Activated CD8-positive, alpha-beta T cell treated with anti-CD3 and anti-CD28 coated beads for 36 hours (primary cell): ENCODE measurements around the gene GSTT4. TPM values are rescaled to one million over a fixed set of nuclear protein-coding genes. Genes with fewer than 3 reads are reported as not detected.

ENCODE experiments used
- ATAC-seq: fragments of 200-7000 bp; cut with Tn5 transposase; one replicate; pipeline ENCODE4 v1.10.0; 2021; ENCODE audit warnings: mild to moderate bottlenecking, moderate library complexity
- CTCF ChIA-PET: fragments of 350-600 bp; sonication (Branson Sonifier 250); formaldehyde crosslinking; loops from one replicate; lab custom pipeline; 2021; ENCODE audit warnings: antibody characterized with exemption; lab: Charles Lee
- POLR2A ChIA-PET: fragments of 350-600 bp; sonication (Branson Sonifier 250); formaldehyde crosslinking; loops from one replicate; lab custom pipeline; 2021; ENCODE audit warnings: antibody characterized with exemption; lab: Charles Lee
- DNase-seq: peaks from one replicate; pipeline ENCODE4 v3.0.0-alpha.2; 2020
- H3K27ac Mint-ChIP-seq: one replicate; pipeline ENCODE4 v1.8.0; 2021; ENCODE audit warnings: mild to moderate bottlenecking, mixed read lengths
- H3K27me3 Mint-ChIP-seq: one replicate; pipeline ENCODE4 v1.8.0; 2021; ENCODE audit warnings: mixed read lengths
- H3K36me3 Mint-ChIP-seq: one replicate; pipeline ENCODE4 v1.8.0; 2021; ENCODE audit warnings: low read depth, mixed read lengths
- H3K4me1 Mint-ChIP-seq: one replicate; pipeline ENCODE4 v1.8.0; 2021; ENCODE audit warnings: low read depth, mixed read lengths
- H3K4me3 Mint-ChIP-seq: one replicate; pipeline ENCODE4 v1.8.0; 2021; ENCODE audit warnings: mild to moderate bottlenecking, moderate library complexity, mixed read lengths
- H3K9me3 Mint-ChIP-seq: one replicate; pipeline ENCODE4 v1.8.0; 2021; ENCODE audit warnings: mixed read lengths
- intact Hi-C: fragments of 100-400 bp; cut with micrococcal nuclease; formaldehyde crosslinking; loops from one replicate; pipeline ENCODE4 v1.10.0; 2022
- total RNA-seq, 2 experiments: library from RNA; stranded (reverse); gene quantifications; one replicate each; pipeline ENCODE4 v1.2.3, GENCODE V29; 2021
- TF ChIP-seq, protein P1 (sequence below): fragments of 200-600 bp; IDR thresholded peaks from one replicate; pipeline ENCODE4 v1.8.0; 2022; ENCODE audit warnings: antibody characterized with exemption, mild to moderate bottlenecking

The GSTT4 gene
- not detected for total RNA-seq

GRCh38 chr22:24005201-24005600 lies at the start of gene GSTT4:
Gene GSTT4, minus strand, starts transcription at chr22:24005453. Its CDS starts 97 bp downstream, at chr22:24005356.
- TF ChIP-seq, protein P1, sequence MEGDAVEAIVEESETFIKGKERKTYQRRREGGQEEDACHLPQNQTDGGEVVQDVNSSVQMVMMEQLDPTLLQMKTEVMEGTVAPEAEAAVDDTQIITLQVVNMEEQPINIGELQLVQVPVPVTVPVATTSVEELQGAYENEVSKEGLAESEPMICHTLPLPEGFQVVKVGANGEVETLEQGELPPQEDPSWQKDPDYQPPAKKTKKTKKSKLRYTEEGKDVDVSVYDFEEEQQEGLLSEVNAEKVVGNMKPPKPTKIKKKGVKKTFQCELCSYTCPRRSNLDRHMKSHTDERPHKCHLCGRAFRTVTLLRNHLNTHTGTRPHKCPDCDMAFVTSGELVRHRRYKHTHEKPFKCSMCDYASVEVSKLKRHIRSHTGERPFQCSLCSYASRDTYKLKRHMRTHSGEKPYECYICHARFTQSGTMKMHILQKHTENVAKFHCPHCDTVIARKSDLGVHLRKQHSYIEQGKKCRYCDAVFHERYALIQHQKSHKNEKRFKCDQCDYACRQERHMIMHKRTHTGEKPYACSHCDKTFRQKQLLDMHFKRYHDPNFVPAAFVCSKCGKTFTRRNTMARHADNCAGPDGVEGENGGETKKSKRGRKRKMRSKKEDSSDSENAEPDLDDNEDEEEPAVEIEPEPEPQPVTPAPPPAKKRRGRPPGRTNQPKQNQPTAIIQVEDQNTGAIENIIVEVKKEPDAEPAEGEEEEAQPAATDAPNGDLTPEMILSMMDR = no peak
- Mint-ChIP-seq H3K36me3 (no peaks in the 10 kb centered on the region), H3K9me3 (no peaks in the 10 kb centered on the region), H3K27ac (no peak within 1 kb of the TSS), H3K4me3 (no peak within 1 kb of the TSS), H3K27me3 (no peaks in the 10 kb centered on the region), H3K4me1 (peaks cover 1% of the 10 kb centered on the region)
- ATAC-seq = no peak
- DNase-seq = no peak
- ChIA-PET CTCF (no interaction called here), POLR2A (no interaction called here)
- intact Hi-C loops = no loop called here

DNA sequence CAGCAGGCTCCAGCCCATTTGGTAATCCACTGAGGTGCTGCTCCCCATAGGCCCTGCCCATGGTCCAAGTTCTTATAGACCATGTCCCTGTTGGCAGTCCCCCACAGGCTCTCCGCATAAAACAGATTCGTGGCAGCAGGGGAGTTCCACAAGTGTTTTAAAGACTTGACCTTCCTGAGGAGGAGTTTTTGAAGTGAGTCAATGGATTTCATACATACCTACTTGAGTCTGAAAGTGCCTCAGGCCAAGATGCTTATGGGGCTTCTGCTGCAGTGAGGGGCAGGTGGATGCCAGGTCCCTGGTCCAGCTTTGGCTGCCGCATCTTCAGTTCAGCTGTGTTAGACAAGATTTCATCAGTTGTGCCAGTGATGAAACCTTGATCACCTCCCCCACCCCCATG lies 49.1 kb upstream of the GSTT4 start:
- Mint-ChIP-seq H3K4me3 (no peak overlapping the region), H3K27me3 (no peaks in the 10 kb centered on the region), H3K27ac (no peak overlapping the region), H3K4me1 (no peaks in the 10 kb centered on the region), H3K9me3 (no peaks in the 10 kb centered on the region), H3K36me3 (peaks cover 49% of the 10 kb centered on the region)
- ATAC-seq (no peak), DNase-seq (no peak)
- intact Hi-C loops = no loop called here
- TF ChIP-seq, protein P1 = no peak
- POLR2A ChIA-PET = interaction anchor here (1.0 kb wide), 1 partner anchor 20 kb away, joined by 3 read pairs; no protein-coding TSS in a partner anchor
- CTCF ChIA-PET = no interaction called here

GRCh38 chr22:24053481-24054226 lies 48.4 kb upstream of the GSTT4 start:
- Mint-ChIP-seq H3K36me3 (peaks cover 46% of the 10 kb centered on the region), H3K4me3 (no peak overlapping the region), H3K27me3 (no peaks in the 10 kb centered on the region), H3K4me1 (no peaks in the 10 kb centered on the region), H3K9me3 (no peaks in the 10 kb centered on the region), H3K27ac (no peak overlapping the region)
- POLR2A ChIA-PET = interaction anchor here (1.0 kb wide), 1 partner anchor 21 kb away, joined by 3 read pairs; no protein-coding TSS in a partner anchor
- no peak for ATAC-seq
- no peak for DNase-seq
- TF ChIP-seq, protein P1 = no peak
- CTCF ChIA-PET = no interaction called here
- intact Hi-C loops = no loop called here

GRCh38 chr22:24051568-24051967 lies 46.3 kb upstream of the GSTT4 start:
- POLR2A ChIA-PET = no interaction called here

GRCh38 chr22:24051028-24051427 lies 45.8 kb upstream of the GSTT4 start:
- no peaks in the 10 kb centered on the region for H3K27me3 Mint-ChIP-seq
- DNase-seq (no peak), ATAC-seq (no peak)
- peaks cover 41% of the 10 kb centered on the region for H3K36me3 Mint-ChIP-seq
- intact Hi-C loops = no loop called here
- H3K4me1 Mint-ChIP-seq = no peaks in the 10 kb centered on the region
- POLR2A ChIA-PET = no interaction called here
- CTCF ChIA-PET = no interaction called here
- H3K27ac Mint-ChIP-seq = no peak overlapping the region
- no peak overlapping the region for H3K4me3 Mint-ChIP-seq
- H3K9me3 Mint-ChIP-seq = no peaks in the 10 kb centered on the region
- TF ChIP-seq, protein P1 = no peak

More at GRCh38 chr22:24051568-24051967, 46.3 kb upstream of the GSTT4 start:
- intact Hi-C loops = no loop called here
- peaks cover 43% of the 10 kb centered on the region for H3K36me3 Mint-ChIP-seq
- H3K4me1 Mint-ChIP-seq = no peaks in the 10 kb centered on the region
- no peak overlapping the region for H3K4me3 Mint-ChIP-seq
- no peak for DNase-seq
- CTCF ChIA-PET = no interaction called here
- no peaks in the 10 kb centered on the region for H3K9me3 Mint-ChIP-seq
- TF ChIP-seq, protein P1 = no peak
- ATAC-seq = no peak
- H3K27me3 Mint-ChIP-seq = no peaks in the 10 kb centered on the region
- H3K27ac Mint-ChIP-seq = no peak overlapping the region
